Caco-2 (cell line): ENCODE data around the gene RALGAPB. TPM values are rescaled to one million over a fixed set of nuclear protein-coding genes. Genes with fewer than 3 reads are reported as not detected.

Experiments
- BruUV-seq: library from RNA; stranded (reverse); fragments of 400-500 nt; replicated peaks from 2 replicates; lab custom pipeline; 2021; lab: Mats Ljungman, UMichigan
- CTCF ChIA-PET: fragments of 300-600 bp; sonication (Branson Sonifier 250); formaldehyde crosslinking; loops from one replicate; lab custom pipeline; 2022; ENCODE audit warnings: antibody characterized with exemption; lab: Charles Lee
- POLR2A ChIA-PET: fragments of 300-600 bp; sonication (Branson Sonifier 250); formaldehyde crosslinking; loops from one replicate; lab custom pipeline; 2022; ENCODE audit warnings: antibody characterized with exemption; lab: Charles Lee
- DNase-seq, 2 experiments: peaks; one replicate each; pipeline versions ENCODE4 v3.0.0 to v3.0.0-alpha.2; 2020 to 2022
- H3K27me3 ChIP-seq: replicated peaks from 2 replicates; pipeline ENCODE4 v1.6.0; 2011; ENCODE audit warnings: low read length; ENCODE audit not compliant: control insufficient read depth, insufficient read depth
- H3K36me3 ChIP-seq: 2 replicates; pipeline ENCODE4 v1.5.1; 2011; ENCODE audit warnings: low read length; ENCODE audit not compliant: control insufficient read depth, insufficient read depth
- H3K4me1 ChIP-seq: fragments of 250-450 bp; sonication (Bioruptor Pico); 2 replicates; pipeline ENCODE4 v1.5.1; 2020; ENCODE audit warnings: mild to moderate bottlenecking
- H3K4me3 ChIP-seq: 2 replicates; pipeline ENCODE4 v1.5.1; 2011; ENCODE audit warnings: low read depth, mild to moderate bottlenecking, control low read depth, low read length
- H3K9me3 ChIP-seq: fragments of 250-450 bp; sonication (Bioruptor Pico); 2 replicates; pipeline ENCODE4 v1.5.1; 2020; ENCODE audit warnings: mild to moderate bottlenecking, moderate library complexity
- H3K27ac Mint-ChIP-seq: one replicate; pipeline ENCODE4 v1.8.0; 2022; ENCODE audit warnings: mixed read lengths; ENCODE audit not compliant: unreplicated experiment
- H3K27me3 Mint-ChIP-seq: one replicate; pipeline ENCODE4 v1.8.0; 2022; ENCODE audit warnings: mixed read lengths; ENCODE audit not compliant: insufficient read depth, unreplicated experiment
- H3K36me3 Mint-ChIP-seq: one replicate; pipeline ENCODE4 v1.8.0; 2022; ENCODE audit warnings: mild to moderate bottlenecking, mixed read lengths; ENCODE audit not compliant: insufficient read depth, unreplicated experiment
- H3K4me1 Mint-ChIP-seq: one replicate; pipeline ENCODE4 v1.8.0; 2022; ENCODE audit warnings: low read depth, mixed read lengths; ENCODE audit not compliant: unreplicated experiment
- H3K4me3 Mint-ChIP-seq: one replicate; pipeline ENCODE4 v1.8.0; 2022; ENCODE audit warnings: mild to moderate bottlenecking, moderate library complexity, mixed read lengths; ENCODE audit not compliant: unreplicated experiment
- H3K9me3 Mint-ChIP-seq: one replicate; pipeline ENCODE4 v1.8.0; 2022; ENCODE audit warnings: mixed read lengths; ENCODE audit not compliant: unreplicated experiment
- intact Hi-C: fragments of 100-400 bp; cut with micrococcal nuclease; formaldehyde crosslinking; loops from one replicate; pipeline ENCODE4 v1.10.0; 2022; ENCODE audit not compliant: unreplicated experiment
- total RNA-seq: library from RNA; stranded (reverse); gene quantifications from 2 replicates; pipeline ENCODE4 v1.2.3, GENCODE V29; 2022
- TF ChIP-seq, protein P1 (sequence below), 2 experiments: fragments of 200-600 bp in 1 of 2; IDR thresholded peaks; 1 replicate in 1 of 2; 2 replicates in 1 of 2; pipeline versions ENCODE4 v1.5.1 to v1.8.0; 2011 to 2022; ENCODE audit warnings: antibody characterized with exemption in 1 of 2, control low read depth in 1 of 2, inconsistent platforms in 1 of 2, low read depth in 1 of 2, low read length in 1 of 2, mild to moderate bottlenecking in 1 of 2, moderate library complexity in 1 of 2; ENCODE audit not compliant: insufficient read depth in 1 of 2, severe bottlenecking in 1 of 2, unreplicated experiment in 1 of 2

Gene RALGAPB
- total RNA-seq, 1 experiment from 2014 or later: 69.1 TPM

GRCh38 chr20:38499366-38499765 lies 26.7 kb downstream of the RALGAPB start:
- Mint-ChIP-seq H3K9me3 (no peaks in the 10 kb centered on the region), H3K36me3 (peaks cover 73% of the 10 kb centered on the region), H3K4me1 (no peaks in the 10 kb centered on the region), H3K27me3 (no peaks in the 10 kb centered on the region), H3K4me3 (no peak overlapping the region), H3K27ac (no peak overlapping the region)
- Histone ChIP-seq H3K36me3 (peaks cover 10% of the 10 kb centered on the region), H3K9me3 (no peaks in the 10 kb centered on the region), H3K4me1 (no peaks in the 10 kb centered on the region), H3K4me3 (no peak overlapping the region), H3K27me3 (no peaks in the 10 kb centered on the region)
- TF ChIP-seq, protein P1, sequence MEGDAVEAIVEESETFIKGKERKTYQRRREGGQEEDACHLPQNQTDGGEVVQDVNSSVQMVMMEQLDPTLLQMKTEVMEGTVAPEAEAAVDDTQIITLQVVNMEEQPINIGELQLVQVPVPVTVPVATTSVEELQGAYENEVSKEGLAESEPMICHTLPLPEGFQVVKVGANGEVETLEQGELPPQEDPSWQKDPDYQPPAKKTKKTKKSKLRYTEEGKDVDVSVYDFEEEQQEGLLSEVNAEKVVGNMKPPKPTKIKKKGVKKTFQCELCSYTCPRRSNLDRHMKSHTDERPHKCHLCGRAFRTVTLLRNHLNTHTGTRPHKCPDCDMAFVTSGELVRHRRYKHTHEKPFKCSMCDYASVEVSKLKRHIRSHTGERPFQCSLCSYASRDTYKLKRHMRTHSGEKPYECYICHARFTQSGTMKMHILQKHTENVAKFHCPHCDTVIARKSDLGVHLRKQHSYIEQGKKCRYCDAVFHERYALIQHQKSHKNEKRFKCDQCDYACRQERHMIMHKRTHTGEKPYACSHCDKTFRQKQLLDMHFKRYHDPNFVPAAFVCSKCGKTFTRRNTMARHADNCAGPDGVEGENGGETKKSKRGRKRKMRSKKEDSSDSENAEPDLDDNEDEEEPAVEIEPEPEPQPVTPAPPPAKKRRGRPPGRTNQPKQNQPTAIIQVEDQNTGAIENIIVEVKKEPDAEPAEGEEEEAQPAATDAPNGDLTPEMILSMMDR (IDR thresholded peaks at IDR 0.05; ENCODE audit: insufficient read depth in 1 of 2, low read depth in 1 of 2, low read length in 1 of 2, severe bottlenecking in 1 of 2, unreplicated experiment in 1 of 2): no peak
- no TSS peak for BruUV-seq
- no peak for DNase-seq
- intact Hi-C loops: no loop called here
- CTCF ChIA-PET: no interaction called here
- POLR2A ChIA-PET: no interaction called here

DNA sequence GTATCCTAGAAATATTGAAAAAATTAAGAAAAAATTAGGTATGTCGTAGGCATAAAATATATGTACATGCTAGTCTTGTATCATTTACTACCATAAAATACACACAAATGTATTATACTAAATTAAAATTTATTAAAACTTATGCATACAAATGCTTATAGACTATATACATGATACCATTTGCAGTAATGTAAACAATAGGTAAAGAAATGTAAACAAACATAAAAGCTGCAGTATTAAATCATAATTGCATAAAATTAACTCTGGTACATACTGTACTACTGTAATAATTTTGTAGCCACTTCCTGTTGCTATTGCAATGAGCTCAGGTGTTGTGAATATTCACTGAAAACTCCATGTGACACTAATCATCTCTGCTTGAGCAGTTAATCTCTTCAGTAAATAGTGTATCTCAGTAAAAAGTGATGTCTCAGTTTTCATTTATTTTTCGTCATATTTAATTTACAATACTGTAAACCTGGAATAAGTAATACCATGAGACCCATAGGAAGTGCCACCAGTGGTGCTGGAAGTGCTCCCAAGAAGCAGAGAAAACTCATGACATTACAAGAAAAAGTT lies 29.3 kb downstream of the RALGAPB start:
- no peaks in the 10 kb centered on the region for H3K27me3 Mint-ChIP-seq
- intact Hi-C loops: no loop called here
- H3K27ac Mint-ChIP-seq: no peak overlapping the region
- no peak overlapping the region for H3K4me3 Mint-ChIP-seq
- BruUV-seq: no TSS peak
- Histone ChIP-seq H3K9me3 (no peaks in the 10 kb centered on the region), H3K4me3 (no peak overlapping the region), H3K27me3 (no peaks in the 10 kb centered on the region), H3K36me3 (peaks cover 12% of the 10 kb centered on the region), H3K4me1 (no peaks in the 10 kb centered on the region)
- H3K9me3 Mint-ChIP-seq: no peaks in the 10 kb centered on the region
- TF ChIP-seq, protein P1 (IDR thresholded peaks at IDR 0.05; ENCODE audit: insufficient read depth in 1 of 2, low read depth in 1 of 2, low read length in 1 of 2, severe bottlenecking in 1 of 2, unreplicated experiment in 1 of 2): no peak
- ChIA-PET POLR2A (interaction anchor here (0.6 kb wide), 1 partner anchor 30 kb away, joined by 3 read pairs; the partner anchor contains the start of gene RALGAPB), CTCF (no interaction called here)
- peaks cover 54% of the 10 kb centered on the region for H3K36me3 Mint-ChIP-seq
- no peak for DNase-seq
- no peaks in the 10 kb centered on the region for H3K4me1 Mint-ChIP-seq

DNA sequence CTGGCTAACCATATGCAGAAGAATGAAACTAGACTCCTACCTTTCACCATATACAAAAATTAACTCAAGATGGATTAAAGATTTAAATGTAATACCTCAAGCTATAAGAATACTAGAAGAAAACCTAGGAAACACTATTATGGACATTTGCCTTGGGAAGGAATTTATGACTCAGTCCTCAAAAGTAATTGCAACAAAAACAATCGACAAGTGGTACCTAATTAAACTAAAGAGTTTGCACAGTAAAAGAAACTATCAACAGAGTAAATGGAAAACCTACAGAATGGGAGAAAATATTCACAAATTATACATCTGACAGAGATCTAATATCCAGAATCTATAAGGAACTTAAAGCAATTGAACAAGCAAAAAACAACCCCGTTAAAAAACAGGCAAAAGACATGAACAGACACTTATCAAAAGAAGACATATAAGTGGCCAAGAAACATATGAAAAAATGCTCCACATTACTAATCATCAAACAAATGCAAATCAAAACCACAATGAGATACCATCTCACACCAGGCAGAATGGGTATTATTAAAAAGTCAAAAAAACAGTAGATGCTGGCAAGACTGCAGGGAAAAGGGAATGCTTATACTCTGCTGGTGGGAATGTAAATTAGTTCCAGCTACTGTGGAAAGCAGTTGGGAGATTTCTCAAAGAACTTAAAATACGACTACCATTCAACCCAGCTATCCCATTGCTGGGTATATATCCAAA lies 31.9 kb downstream of the RALGAPB start:
- H3K4me1 ChIP-seq: no peaks in the 10 kb centered on the region
- Mint-ChIP-seq H3K27me3 (no peaks in the 10 kb centered on the region), H3K4me3 (no peak overlapping the region), H3K9me3 (no peaks in the 10 kb centered on the region), H3K27ac (no peak overlapping the region), H3K4me1 (no peaks in the 10 kb centered on the region), H3K36me3 (peaks cover 47% of the 10 kb centered on the region)
- H3K27me3 ChIP-seq: no peaks in the 10 kb centered on the region
- peaks cover 11% of the 10 kb centered on the region for H3K36me3 ChIP-seq
- intact Hi-C loops: no loop called here
- CTCF ChIA-PET: interaction anchor here (1.0 kb wide), 1 partner anchor 32 kb away, joined by 3 read pairs; the partner anchor contains the start of gene RALGAPB
- TF ChIP-seq, protein P1 (IDR thresholded peaks at IDR 0.05; ENCODE audit: insufficient read depth in 1 of 2, low read depth in 1 of 2, low read length in 1 of 2, severe bottlenecking in 1 of 2, unreplicated experiment in 1 of 2): no peak
- no peak for DNase-seq
- H3K4me3 ChIP-seq: no peak overlapping the region
- POLR2A ChIA-PET: no interaction called here
- BruUV-seq: TSS peak; percentile 3
- no peaks in the 10 kb centered on the region for H3K9me3 ChIP-seq
